ENCODE results near the gene DNASE2.

Gene DNASE2

DNA sequence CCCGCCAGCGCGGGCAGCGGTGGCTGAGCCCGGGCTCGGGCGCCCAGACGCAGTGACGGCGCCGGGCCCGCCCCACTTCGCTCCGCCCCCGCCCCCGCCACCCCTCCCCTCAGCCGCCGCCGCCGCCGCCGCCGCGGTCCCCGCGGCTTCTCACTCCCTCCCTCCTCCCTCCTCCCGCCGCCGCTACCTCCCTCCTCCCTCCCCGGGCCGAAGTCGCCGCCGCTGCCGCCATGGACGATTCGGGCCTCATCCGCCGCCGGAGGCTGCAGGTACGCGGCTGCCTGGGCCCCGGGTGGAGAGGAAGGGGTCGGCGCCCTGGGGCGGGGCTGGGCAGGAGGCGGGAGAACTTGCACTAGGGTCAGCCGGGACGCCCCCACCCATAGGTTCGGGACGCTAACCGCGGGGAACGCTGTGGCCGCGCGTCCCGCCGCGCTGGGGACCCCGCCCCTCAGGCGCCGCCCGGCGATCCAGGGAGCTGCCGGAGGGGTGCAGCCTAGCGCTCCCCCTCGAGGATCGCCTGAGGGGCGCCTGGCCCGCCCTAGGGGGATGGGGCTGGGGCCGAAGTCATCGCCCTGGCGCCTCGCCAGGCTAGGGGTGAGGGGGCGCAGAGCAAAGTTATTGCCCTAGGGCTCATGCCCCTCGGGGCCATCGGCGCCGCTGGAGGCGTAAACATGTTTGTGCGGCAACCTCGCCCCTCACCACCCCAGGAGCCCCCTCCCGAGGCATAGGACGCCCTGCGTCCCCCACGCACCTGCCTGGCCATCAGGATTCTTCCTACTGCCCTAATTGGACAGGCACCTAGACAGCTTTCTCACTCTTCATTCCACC, 47.3 kb downstream of the DNASE2 start:
- Histone ChIP-seq H3K9me3 (ENCODE audit: control insufficient read depth, low read length) (no peaks in the 10 kb centered on the region), H3K4me1 (ENCODE audit: control insufficient read depth, insufficient read depth, low read length) (peaks cover 18% of the 10 kb centered on the region), H3K27me3 (ENCODE audit: control insufficient read depth, insufficient read depth, low read length) (peaks cover 73% of the 10 kb centered on the region), H3K9ac (ENCODE audit: low read length) (no peak overlapping the region), H3K36me3 (ENCODE audit: control insufficient read depth, insufficient read depth, low read length) (no peaks in the 10 kb centered on the region), H3K4me3 (ENCODE audit: low read length) (no peak overlapping the region)

DNA sequence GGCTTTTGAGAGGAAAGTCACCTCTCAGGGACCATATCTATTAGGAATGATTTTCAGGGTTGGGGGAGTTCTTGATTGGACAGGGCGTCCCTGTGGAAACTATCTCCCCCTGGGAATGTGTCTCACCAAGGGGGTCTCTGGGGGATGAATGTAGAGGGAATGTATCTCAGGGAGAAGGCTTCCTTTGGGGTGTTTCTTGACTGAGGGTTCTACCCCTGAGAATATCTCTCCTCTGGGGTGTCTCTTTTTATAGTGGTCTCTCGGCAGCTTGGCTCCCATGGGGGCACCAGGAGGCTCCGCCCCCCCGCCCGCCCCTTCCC, 47.9 kb downstream of the DNASE2 start:
- no peak overlapping the region for H3K9ac ChIP-seq (ENCODE audit: low read length)
- peaks cover 67% of the 10 kb centered on the region for H3K27me3 ChIP-seq (ENCODE audit: control insufficient read depth, insufficient read depth, low read length)
- no peak overlapping the region for H3K4me3 ChIP-seq (ENCODE audit: low read length)
- H3K9me3 ChIP-seq (ENCODE audit: control insufficient read depth, low read length) = no peaks in the 10 kb centered on the region
- H3K36me3 ChIP-seq (ENCODE audit: control insufficient read depth, insufficient read depth, low read length) = no peaks in the 10 kb centered on the region
- peaks cover 18% of the 10 kb centered on the region for H3K4me1 ChIP-seq (ENCODE audit: control insufficient read depth, insufficient read depth, low read length)

DNA sequence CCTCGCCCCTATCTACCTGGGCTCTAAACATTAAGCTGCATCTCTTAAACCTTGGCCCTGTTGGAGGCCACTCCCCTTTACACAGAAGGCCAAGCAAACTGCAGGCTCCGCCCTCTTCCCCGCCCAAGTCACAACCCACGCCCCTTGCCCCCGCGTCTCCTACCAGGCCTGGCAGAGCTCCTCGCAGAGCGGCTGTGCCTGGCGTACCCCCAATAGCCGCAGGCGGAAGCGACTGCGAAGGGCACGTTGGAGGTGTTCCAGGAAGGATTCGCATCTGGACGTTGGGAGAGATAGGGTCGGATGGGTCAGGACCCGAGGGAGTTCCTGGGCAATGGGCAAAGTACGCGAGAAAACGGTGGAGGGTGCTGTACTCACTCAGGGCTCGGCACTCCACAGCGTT, 52.8 kb downstream of the DNASE2 start:
- Histone ChIP-seq H3K36me3 (ENCODE audit: control insufficient read depth, insufficient read depth, low read length) (no peaks in the 10 kb centered on the region), H3K9me3 (ENCODE audit: control insufficient read depth, low read length) (no peaks in the 10 kb centered on the region), H3K9ac (ENCODE audit: low read length) (no peak overlapping the region), H3K4me1 (ENCODE audit: control insufficient read depth, insufficient read depth, low read length) (peaks cover 11% of the 10 kb centered on the region), H3K4me3 (ENCODE audit: low read length) (no peak overlapping the region), H3K27me3 (ENCODE audit: control insufficient read depth, insufficient read depth, low read length) (peaks cover 32% of the 10 kb centered on the region)

DNA sequence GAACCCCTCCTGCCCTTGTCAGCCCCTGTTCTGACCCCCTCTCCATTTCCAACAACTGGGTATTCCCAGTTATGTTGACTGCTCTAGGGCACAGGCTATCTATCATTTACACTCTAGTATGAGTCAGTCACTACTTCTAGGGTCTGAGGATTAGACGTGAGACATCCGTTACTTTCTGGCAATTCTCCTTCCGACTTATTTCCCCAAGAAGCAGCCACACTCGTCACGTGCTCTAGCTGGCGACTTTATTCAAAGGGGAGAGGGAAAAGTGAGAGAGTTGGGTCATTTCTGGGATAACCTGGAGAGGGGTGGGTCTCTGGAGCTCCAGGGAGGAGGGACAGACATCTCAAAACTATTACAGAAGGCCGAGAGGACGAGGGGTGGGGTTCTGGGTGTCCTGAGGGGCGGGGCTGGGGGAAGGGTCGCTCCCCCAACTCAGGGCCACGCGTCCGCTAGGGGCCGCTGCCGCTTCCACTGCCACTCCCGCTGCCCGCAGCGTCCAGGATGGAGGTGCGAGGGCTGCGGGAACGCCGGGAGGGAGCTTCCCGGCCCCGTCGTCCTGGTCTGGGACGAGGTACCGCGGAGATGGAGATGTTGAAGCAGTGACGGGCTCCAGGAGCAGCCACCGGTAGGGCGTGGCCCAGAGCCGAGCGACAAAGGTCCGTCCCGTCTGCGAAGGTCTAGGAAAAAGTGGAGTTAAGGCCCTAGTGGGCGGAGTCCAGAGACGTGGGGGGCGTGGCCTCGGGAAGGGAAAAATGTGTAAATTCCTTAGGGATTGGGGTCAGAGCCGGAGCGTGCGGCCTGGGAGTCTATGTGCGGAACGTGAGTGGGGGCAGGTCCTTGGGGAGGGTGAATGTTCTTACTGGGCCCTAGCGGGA, 55.8 kb downstream of the DNASE2 start:
- H3K4me3 ChIP-seq (ENCODE audit: low read length) = no peak overlapping the region

More for the DNA sequence above, 55.8 kb downstream of the DNASE2 start:
- no peak overlapping the region for H3K9ac ChIP-seq (ENCODE audit: low read length)
- peaks cover 8% of the 10 kb centered on the region for H3K27me3 ChIP-seq (ENCODE audit: control insufficient read depth, insufficient read depth, low read length)
- H3K4me1 ChIP-seq (ENCODE audit: control insufficient read depth, insufficient read depth, low read length) = peaks cover 3% of the 10 kb centered on the region
- no peaks in the 10 kb centered on the region for H3K9me3 ChIP-seq (ENCODE audit: control insufficient read depth, low read length)
- no peaks in the 10 kb centered on the region for H3K36me3 ChIP-seq (ENCODE audit: control insufficient read depth, insufficient read depth, low read length)
